Testis (tissue), 2 donors: ENCODE measurements around the gene JMJD8.

Experiments
- POLR2A ChIP-seq: fragments of 450-650 bp; IDR thresholded peaks from one replicate; pipeline ENCODE4 v1.6.1; 2017; ENCODE audit warnings: antibody characterized with exemption, mild to moderate bottlenecking, moderate library complexity
- TF ChIP-seq, protein P1 (sequence below), 3 experiments: fragments of 450-650 bp in 2 of 3; fragments of 200-600 bp in 1 of 3; sonication (generic) in 1 of 3; IDR thresholded peaks; one replicate each; pipeline ENCODE4 v1.5.1; 2016 to 2019; ENCODE audit warnings: antibody characterized with exemption in 3 of 3, mild to moderate bottlenecking in 2 of 3, moderate library complexity in 1 of 3

DNA sequence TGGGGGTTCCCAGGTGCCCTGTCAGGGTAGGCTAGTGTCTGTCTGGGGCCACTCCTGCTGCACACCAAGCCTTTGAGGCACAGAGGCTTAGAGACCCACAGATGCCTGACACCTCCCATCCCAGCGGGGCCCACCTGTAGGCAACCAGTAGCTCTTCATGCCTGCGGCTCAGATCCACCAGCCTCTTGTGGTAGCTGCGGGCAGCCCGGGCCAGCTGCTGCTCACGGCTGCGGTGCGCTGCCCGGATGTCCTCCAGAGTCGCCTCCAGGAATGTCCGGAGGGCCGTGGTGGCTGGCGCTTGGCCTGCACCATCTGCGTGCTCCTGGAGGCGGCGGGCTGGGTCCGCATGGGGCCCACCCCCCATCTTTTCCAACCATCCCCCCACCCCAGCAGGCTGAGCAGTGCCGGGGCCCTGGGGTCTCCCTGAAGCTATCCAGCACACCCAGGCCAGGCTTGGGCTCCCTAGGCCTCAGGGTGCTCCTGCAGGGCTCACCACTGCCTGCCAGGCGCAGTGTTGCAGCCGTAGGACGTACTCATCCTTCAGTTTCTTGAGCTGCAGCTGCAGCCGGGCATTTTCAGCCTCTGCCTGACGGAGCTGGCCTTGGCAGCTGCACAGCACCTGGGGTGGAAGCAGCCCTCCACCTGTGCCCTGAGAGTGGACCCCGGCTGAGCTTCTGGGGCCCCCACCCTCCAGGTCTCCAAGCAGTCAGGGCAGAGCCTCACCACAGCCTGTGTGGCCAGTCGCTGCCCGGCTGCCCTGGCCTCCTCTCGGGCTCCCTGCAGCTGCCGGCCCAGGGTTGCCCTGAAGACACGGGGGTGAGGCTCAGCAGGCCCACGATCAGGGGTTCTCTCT lies 40.3 kb upstream of the JMJD8 start:
- no peak for TF ChIP-seq POLR2A
- TF ChIP-seq, protein P1, sequence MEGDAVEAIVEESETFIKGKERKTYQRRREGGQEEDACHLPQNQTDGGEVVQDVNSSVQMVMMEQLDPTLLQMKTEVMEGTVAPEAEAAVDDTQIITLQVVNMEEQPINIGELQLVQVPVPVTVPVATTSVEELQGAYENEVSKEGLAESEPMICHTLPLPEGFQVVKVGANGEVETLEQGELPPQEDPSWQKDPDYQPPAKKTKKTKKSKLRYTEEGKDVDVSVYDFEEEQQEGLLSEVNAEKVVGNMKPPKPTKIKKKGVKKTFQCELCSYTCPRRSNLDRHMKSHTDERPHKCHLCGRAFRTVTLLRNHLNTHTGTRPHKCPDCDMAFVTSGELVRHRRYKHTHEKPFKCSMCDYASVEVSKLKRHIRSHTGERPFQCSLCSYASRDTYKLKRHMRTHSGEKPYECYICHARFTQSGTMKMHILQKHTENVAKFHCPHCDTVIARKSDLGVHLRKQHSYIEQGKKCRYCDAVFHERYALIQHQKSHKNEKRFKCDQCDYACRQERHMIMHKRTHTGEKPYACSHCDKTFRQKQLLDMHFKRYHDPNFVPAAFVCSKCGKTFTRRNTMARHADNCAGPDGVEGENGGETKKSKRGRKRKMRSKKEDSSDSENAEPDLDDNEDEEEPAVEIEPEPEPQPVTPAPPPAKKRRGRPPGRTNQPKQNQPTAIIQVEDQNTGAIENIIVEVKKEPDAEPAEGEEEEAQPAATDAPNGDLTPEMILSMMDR (IDR thresholded peaks at IDR 0.05): no peak
